Kidney capillary endothelial cell (primary cell): ENCODE data around the gene PDZK1IP1.

Source experiments
- DNase-seq: peaks from one replicate; pipeline ENCODE4 v3.0.0-alpha.2; 2018; ENCODE audit warnings: low spot score

The PDZK1IP1 gene

GRCh38 chr1:47189844-47190508 is at the start of gene PDZK1IP1:
Gene PDZK1IP1, minus strand, starts transcription at chr1:47190036. Its CDS starts 104 bp downstream, at chr1:47189932.
- DNase-seq: no peak

DNA sequence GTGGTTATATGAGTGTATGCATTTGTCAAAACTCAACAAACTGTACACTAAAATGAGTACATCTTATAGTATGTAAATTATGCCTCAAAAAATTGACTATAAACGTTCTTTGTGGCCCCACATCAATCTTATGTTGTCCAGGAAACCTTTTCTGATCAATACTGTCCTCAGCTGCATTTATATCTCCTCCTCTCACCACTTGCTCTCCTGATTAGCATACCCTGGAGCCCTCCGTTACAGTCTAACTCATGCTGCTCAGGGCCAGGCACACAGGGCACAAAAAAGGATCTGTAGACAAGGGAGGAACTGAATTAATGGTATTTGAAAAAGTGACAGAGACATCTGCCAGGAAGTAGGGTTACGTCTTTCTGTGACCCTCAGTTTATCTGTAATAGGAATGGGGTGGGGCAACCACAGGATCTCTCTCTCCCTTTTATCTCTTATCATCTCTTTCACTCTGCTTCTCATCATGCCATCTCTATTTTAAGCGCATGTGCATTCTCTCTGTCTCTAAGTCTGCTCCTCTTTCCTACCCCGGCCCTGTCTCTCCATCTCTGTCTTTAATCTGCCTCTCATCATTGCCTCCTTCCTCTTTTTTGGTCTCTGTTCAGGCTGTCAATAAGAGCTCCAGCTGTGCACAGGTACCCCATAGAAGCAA is 49.2 kb upstream of the PDZK1IP1 start:
- no peak for DNase-seq

DNA sequence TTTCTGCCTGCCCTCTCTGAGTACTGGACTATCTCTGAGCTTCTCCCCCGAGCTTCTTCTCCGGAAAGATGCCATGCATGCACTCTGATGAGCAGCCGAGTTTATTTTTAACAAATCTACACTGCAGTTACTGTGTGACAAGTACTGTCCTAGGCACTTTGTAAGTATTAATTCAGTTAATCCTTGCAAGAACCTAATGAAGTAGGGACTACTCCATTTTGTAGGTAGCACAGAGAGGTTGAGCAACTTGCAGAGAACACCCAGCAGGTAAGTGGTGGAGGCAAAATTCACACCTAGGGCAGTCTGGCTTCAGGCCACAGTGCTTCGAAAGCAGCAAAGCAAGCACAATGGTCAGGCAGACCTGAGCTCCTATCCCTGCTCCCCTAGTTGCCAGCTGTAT is 46.0 kb upstream of the PDZK1IP1 start:
- no peak for DNase-seq

DNA sequence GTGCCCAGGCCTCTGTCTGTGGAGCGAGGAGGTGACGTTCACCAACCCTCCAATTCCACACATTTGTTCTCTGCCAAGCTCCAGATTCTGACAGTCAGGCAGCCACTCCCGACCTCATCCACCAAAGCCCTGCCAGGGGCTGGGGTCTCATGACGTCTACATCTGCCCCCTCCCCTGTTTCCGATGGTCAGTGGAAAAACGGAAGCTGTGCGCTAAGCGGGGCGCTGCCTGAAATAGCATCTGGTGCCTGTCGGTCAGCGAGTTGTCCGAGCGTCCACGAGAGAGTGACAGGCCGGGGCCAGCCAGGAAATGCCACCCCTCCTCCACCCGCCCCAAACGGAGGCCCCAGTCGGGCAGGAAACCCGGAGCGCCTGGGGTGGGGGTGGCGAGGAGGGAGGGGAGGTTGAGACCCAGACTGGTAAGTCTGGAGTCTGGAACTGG is 45.4 kb upstream of the PDZK1IP1 start:
- no peak for DNase-seq

- no peak for DNase-seq
Measured at GRCh38 chr1:47233186-47233585, 43.4 kb upstream of the PDZK1IP1 start.

GRCh38 chr1:47232187-47232874 is 42.5 kb upstream of the PDZK1IP1 start, which contains the start of gene TAL1:
Gene TAL1, minus strand, starts transcription at chr1:47232225. Its CDS starts 6,337 bp downstream, at chr1:47225888.
- no peak for DNase-seq

GRCh38 chr1:47231301-47232186 is 41.7 kb upstream of the PDZK1IP1 start:
- no peak for DNase-seq

GRCh38 chr1:47230692-47231300 is 41.0 kb upstream of the PDZK1IP1 start:
- DNase-seq: no peak

DNA sequence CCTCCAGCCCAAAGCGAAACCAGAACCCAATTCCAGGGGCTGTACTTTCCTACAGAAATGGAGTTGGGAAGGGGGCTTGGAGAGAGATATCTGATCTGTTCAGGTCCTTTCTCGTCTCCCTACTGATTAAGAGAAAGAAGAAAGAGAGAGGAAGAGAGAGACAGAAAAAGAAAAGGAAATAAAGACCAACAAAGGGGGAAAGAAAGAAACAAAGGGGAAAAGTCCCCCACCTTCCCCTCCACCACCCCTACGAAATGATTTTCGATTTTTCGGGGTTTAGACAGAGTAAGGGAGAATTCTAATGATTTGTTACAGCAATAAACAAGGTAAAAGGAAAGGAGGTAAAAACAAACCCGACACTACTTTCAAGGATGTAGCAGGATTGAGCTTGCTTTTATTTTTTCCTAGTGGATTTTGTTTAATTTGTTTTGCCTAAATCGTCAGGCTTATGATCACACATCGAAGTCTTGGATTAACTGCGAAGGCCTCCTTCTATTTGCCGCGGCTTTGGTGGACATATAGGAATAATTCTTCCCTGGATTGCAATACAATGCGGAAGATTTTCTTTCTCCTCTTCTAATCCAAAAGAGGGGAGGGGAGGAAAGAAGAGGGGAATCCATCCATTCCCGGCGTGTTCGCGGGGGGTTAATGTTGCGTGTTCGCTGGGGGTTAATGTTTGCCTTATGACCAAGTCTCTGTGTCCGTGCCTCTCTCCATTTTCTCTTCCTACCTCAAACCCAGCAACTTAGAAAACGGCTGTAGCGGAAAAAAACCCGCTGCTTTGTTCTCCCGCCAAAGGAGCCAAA is 40.3 kb upstream of the PDZK1IP1 start:
- DNase-seq: no peak

- DNase-seq: no peak
Measured at GRCh38 chr1:47229031-47229885, 39.4 kb upstream of the PDZK1IP1 start.

DNA sequence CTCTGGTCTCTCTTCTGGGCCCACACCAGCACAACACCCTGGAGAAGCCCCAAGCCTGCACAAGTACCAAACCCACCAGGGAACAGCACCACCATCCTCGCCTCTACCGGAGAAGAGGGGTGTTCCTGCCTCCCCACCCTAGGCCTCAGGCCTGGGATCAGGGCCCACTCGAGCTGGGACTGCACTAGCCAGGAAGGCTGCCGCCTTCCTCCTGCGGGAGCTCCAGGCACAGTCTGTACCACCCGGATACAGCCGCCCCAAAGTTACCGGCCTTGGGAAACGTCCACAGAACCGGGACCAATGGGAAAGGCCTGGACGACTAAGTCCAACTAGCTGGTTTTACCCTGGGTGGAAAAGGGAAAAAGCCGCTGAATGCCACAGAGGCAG is 38.8 kb upstream of the PDZK1IP1 start:
- no peak for DNase-seq

GRCh38 chr1:47227341-47228232 is 37.8 kb upstream of the PDZK1IP1 start:
- DNase-seq: no peak

DNA sequence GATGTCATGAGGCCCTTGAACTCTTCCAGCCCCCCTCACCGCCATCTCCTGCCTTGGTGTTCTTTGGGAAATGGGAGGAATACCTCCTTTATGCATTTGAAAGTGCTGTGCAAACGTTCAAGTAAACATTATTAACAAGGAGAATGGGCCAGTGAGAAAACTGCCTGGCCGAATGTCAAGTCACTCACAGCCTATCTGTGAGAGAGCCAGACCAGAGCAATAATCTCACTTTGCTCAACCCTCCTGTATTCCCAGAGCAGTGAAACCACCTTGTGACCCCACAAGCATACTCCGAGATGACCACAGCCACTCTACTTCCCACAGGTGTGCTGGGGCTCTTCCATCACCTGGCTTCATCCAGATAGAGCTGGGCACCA is 37.0 kb upstream of the PDZK1IP1 start:
- no peak for DNase-seq

DNA sequence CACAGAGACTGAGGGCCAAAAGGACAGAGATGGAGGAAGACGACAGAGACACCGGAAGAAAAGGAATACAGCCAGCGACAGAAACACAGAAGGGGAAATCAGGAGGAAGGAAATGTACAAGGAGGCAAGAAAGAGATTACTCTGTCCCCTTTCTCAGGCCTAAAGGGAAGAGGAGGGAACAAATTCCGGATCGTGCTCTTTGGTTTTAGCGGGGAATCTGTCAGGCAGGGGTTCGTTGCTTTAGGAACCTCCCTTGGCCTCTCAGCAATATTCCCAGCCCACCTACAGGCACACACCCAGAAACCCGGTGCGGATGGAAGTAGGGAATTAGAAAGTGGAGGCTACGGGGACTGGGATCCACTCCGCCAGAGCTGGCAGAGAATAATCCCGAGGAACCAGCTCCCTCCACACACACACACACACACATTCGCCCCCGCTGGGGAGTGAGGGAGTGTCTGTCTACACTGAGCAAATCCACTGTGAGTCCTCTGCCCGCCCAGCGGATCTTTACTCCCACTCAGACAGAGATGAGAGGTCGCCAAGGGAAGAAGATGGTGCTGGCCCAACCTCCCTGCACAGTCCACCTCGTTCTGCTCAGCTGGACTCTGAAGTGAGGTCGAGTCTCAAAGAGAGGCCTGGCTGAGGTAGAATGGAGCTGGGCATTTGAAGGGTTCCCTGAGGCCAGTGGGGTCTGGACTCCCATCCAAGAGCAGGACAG is 36.4 kb upstream of the PDZK1IP1 start:
- DNase-seq: no peak

GRCh38 chr1:47225430-47226100 is 35.7 kb upstream of the PDZK1IP1 start:
- no peak for DNase-seq

DNA sequence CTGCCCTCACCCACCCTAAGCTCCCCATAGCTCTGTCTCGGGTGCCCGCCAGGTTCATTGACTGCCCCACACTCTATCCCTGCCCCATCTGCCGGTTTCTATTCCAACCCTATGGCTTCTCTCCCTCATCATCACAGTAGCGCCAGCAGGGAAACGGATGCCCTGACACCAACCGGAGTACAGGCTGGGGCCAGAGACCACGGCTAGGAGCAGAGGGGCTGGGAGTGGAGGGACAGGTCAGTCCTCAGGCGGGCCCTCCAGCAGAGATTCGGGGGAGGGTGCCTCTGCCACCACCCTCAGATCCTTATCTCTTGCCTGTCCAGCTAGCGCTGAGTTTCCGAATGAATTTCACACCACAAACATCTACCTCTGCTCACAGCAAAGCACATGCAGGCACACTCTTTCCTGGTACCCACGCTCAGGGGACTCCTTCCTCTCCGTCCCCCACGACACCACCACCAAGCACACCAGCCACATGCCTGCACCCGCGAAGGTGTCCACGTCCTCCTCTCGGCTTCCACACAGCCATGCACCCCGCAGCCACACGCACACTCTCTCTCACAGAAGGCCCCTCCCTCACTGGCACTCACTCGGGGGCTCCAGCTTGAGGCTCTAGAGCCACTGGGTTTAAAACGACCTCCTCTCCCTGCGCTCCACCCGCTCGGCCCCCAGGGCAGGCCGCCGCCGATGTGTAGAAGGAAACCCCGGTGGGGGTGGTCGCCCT is 35.0 kb upstream of the PDZK1IP1 start:
- no peak for DNase-seq
